ENCODE data around the gene GSTT4.

The GSTT4 gene

GRCh38 chr22:24008381-24009226, 3.4 kb upstream of the GSTT4 start:
- Histone ChIP-seq H3K27me3 (ENCODE audit: insufficient read depth, poor library complexity, severe bottlenecking) (no peaks in the 10 kb centered on the region), H3K36me3 (ENCODE audit: low read depth) (peaks cover 3% of the 10 kb centered on the region), H3K27ac (ENCODE audit: poor library complexity, severe bottlenecking) (no peak overlapping the region), H3K4me1 (ENCODE audit: insufficient read depth, poor library complexity, severe bottlenecking) (no peaks in the 10 kb centered on the region), H3K4me3 (ENCODE audit: severe bottlenecking) (no peak overlapping the region), H3K9me3 (ENCODE audit: severe bottlenecking) (no peaks in the 10 kb centered on the region)
- DNase-seq (ENCODE audit: low spot score): no peak
- TF ChIP-seq CTCF (IDR thresholded peaks at IDR 0.05; ENCODE audit: poor library complexity, severe bottlenecking): no peak
- ATAC-seq (ENCODE audit: low read depth): no peak

- Histone ChIP-seq H3K4me1 (ENCODE audit: insufficient read depth, poor library complexity, severe bottlenecking) (no peaks in the 10 kb centered on the region), H3K36me3 (ENCODE audit: low read depth) (no peaks in the 10 kb centered on the region), H3K27ac (ENCODE audit: poor library complexity, severe bottlenecking) (no peak overlapping the region), H3K27me3 (ENCODE audit: insufficient read depth, poor library complexity, severe bottlenecking) (no peaks in the 10 kb centered on the region), H3K9me3 (ENCODE audit: severe bottlenecking) (no peaks in the 10 kb centered on the region), H3K4me3 (ENCODE audit: severe bottlenecking) (no peak overlapping the region)
- ATAC-seq (ENCODE audit: low read depth) (no peak), DNase-seq (ENCODE audit: low spot score) (no peak)
- TF ChIP-seq CTCF (IDR thresholded peaks at IDR 0.05; ENCODE audit: poor library complexity, severe bottlenecking): no peak
Measured at GRCh38 chr22:24008022-24008283, 2.7 kb upstream of the GSTT4 start.

- Histone ChIP-seq H3K27ac (ENCODE audit: poor library complexity, severe bottlenecking) (no peak overlapping the region), H3K9me3 (ENCODE audit: severe bottlenecking) (no peaks in the 10 kb centered on the region), H3K4me3 (ENCODE audit: severe bottlenecking) (no peak overlapping the region), H3K4me1 (ENCODE audit: insufficient read depth, poor library complexity, severe bottlenecking) (no peaks in the 10 kb centered on the region), H3K27me3 (ENCODE audit: insufficient read depth, poor library complexity, severe bottlenecking) (no peaks in the 10 kb centered on the region), H3K36me3 (ENCODE audit: low read depth) (no peaks in the 10 kb centered on the region)
- ATAC-seq (ENCODE audit: low read depth): no peak
- TF ChIP-seq CTCF (IDR thresholded peaks at IDR 0.05; ENCODE audit: poor library complexity, severe bottlenecking): no peak
- no peak for DNase-seq (ENCODE audit: low spot score)
Measured at GRCh38 chr22:24007253-24008021, 2.2 kb upstream of the GSTT4 start.

GRCh38 chr22:24006914-24007214, 1.6 kb upstream of the GSTT4 start:
- no peaks in the 10 kb centered on the region for H3K4me1 ChIP-seq (ENCODE audit: insufficient read depth, poor library complexity, severe bottlenecking)
- no peak overlapping the region for H3K4me3 ChIP-seq (ENCODE audit: severe bottlenecking)
- no peaks in the 10 kb centered on the region for H3K9me3 ChIP-seq (ENCODE audit: severe bottlenecking)
- no peak overlapping the region for H3K27ac ChIP-seq (ENCODE audit: poor library complexity, severe bottlenecking)
- TF ChIP-seq CTCF (IDR thresholded peaks at IDR 0.05; ENCODE audit: poor library complexity, severe bottlenecking): no peak
- no peaks in the 10 kb centered on the region for H3K27me3 ChIP-seq (ENCODE audit: insufficient read depth, poor library complexity, severe bottlenecking)
- ATAC-seq (ENCODE audit: low read depth) (no peak), DNase-seq (ENCODE audit: low spot score) (no peak)
- H3K36me3 ChIP-seq (ENCODE audit: low read depth): no peaks in the 10 kb centered on the region
